K562 (cell line): ENCODE results near the gene CRAMP1. TPM values are rescaled to one million over a fixed set of nuclear protein-coding genes. Genes with fewer than 3 reads are reported as not detected.
A peak's percentile ranks its signal among the peaks of the same experiment; 100 is the strongest.

Experiments used
- ATAC-seq: fragments of 200-7000 bp; cut with Tn5 transposase; 3 replicates; pipeline ENCODE4 v1.9.1; 2020; ENCODE audit warnings: moderate library complexity
- BruUV-seq: library from RNA; stranded (reverse); fragments of 400-500 nt; replicated peaks from 2 replicates; lab custom pipeline; 2021; lab: Mats Ljungman, UMichigan
- CTCF ChIA-PET: fragments of 300-600 bp; formaldehyde crosslinking; extraction: SDS; loops from one replicate; lab custom pipeline; 2021; ENCODE audit warnings: low intra/inter-chr PET ratio; lab: Yijun Ruan, JAX
- POLR2A ChIA-PET: fragments of 300-600, 350-650 bp; sonication (Branson Sonifier 250); formaldehyde crosslinking; extraction: SDS; loops from one replicate; lab custom pipeline; 2021; ENCODE audit warnings: antibody characterized with exemption, inconsistent platforms; lab: Yijun Ruan, JAX
- DNase-seq, 4 experiments: peaks; one replicate each; pipeline versions ENCODE4 v3.0.0 to v3.0.0-alpha.2; 2011 to 2018; ENCODE audit warnings: low spot score in 3 of 4, mixed read lengths in 3 of 4; ENCODE audit errors: extremely low read depth in 1 of 4
- FAIRE-seq: peaks from 2 replicates; lab custom pipeline; 2011; peaks lifted over from hg19 to GRCh38; lab: Jason Lieb, UNC
- H2AFZ ChIP-seq: 2 replicates; pipeline ENCODE4 v1.6.0; 2011; ENCODE audit warnings: low read depth, low read length, control low read depth, inconsistent platforms
- H3K27ac ChIP-seq: fragments of 200-600 bp; 3 replicates; pipeline ENCODE4 v1.8.0; 2011; ENCODE audit warnings: low read depth, mild to moderate bottlenecking, control low read depth, inconsistent platforms, low read length, moderate library complexity, mixed read lengths; ENCODE audit errors: extremely low read depth
- H3K27me3 ChIP-seq, 2 experiments: fragments of 300-600 bp in 1 of 2; 2 replicates in 1 of 2; 3 replicates in 1 of 2; pipeline versions ENCODE4 v1.6.0 to v1.8.0; 2011; ENCODE audit warnings: inconsistent platforms in 2 of 2, low read length in 2 of 2, mild to moderate bottlenecking in 1 of 2, mixed read lengths in 1 of 2, moderate library complexity in 1 of 2; ENCODE audit not compliant: control insufficient read depth in 2 of 2, insufficient read depth in 2 of 2
- H3K36me3 ChIP-seq: fragments of 300-600 bp; 3 replicates; pipeline ENCODE4 v1.8.0; 2011; ENCODE audit warnings: mild to moderate bottlenecking, low read length, inconsistent platforms; ENCODE audit not compliant: control insufficient read depth, insufficient read depth
- H3K4me1 ChIP-seq, 2 experiments: fragments of 200-600 bp in 1 of 2; replicated peaks in 1 of 2; 2 replicates in 1 of 2; 3 replicates in 1 of 2; pipeline versions ENCODE4 v1.5.1 to v1.8.0; 2011; ENCODE audit warnings: inconsistent platforms in 2 of 2, low read length in 2 of 2, mild to moderate bottlenecking in 1 of 2, mixed read lengths in 1 of 2, moderate library complexity in 1 of 2; ENCODE audit not compliant: control insufficient read depth in 2 of 2, insufficient read depth in 2 of 2
- H3K4me2 ChIP-seq: 2 replicates; pipeline ENCODE4 v1.6.1; 2011; ENCODE audit warnings: low read length, control low read depth, inconsistent platforms, mixed read lengths; ENCODE audit not compliant: insufficient read depth
- H3K4me3 ChIP-seq: fragments of 200-600 bp; sonication (generic), shearing (Covaris generic); 2 replicates; pipeline ENCODE4 v1.5.1; 2016; ENCODE audit warnings: control low read depth, inconsistent platforms
- H3K79me2 ChIP-seq: fragments of 200-600 bp; 3 replicates; pipeline ENCODE4 v1.8.0; 2011; ENCODE audit warnings: low read length, inconsistent platforms; ENCODE audit not compliant: control insufficient read depth, insufficient read depth
- H3K9ac ChIP-seq, 2 experiments: 2 replicates each; pipeline versions ENCODE4 v1.6.0 to v1.6.1; 2011; ENCODE audit warnings: low read depth in 2 of 2, low read length in 2 of 2, control low read depth in 1 of 2, inconsistent platforms in 1 of 2, mild to moderate bottlenecking in 1 of 2, mixed read lengths in 1 of 2; ENCODE audit not compliant: insufficient read depth in 1 of 2
- H3K9me1 ChIP-seq: one replicate; pipeline ENCODE4 v1.6.0; 2011; ENCODE audit warnings: inconsistent platforms, mild to moderate bottlenecking, low read length, moderate library complexity; ENCODE audit not compliant: control insufficient read depth, insufficient read depth
- H3K9me3 ChIP-seq: replicated peaks from 2 replicates; pipeline ENCODE4 v1.5.1; 2011; ENCODE audit warnings: low read depth, low read length, inconsistent platforms; ENCODE audit not compliant: control insufficient read depth, insufficient read depth
- H4K20me1 ChIP-seq: replicated peaks from 2 replicates; pipeline ENCODE4 v1.6.1; 2011; ENCODE audit warnings: low read length, inconsistent platforms, mixed read lengths; ENCODE audit not compliant: control insufficient read depth, insufficient read depth
- CHD1 ChIP-seq: fragments of 200-600 bp; sonication (generic); IDR thresholded peaks from one replicate; pipeline ENCODE4 v1.6.1; 2012; ENCODE audit warnings: mild to moderate bottlenecking, moderate library complexity, low read length, inconsistent platforms
- E2F4 ChIP-seq: sonication (generic); formaldehyde crosslinking; IDR thresholded peaks from 2 replicates; pipeline ENCODE4 v1.8.0; 2022; ENCODE audit warnings: mild to moderate bottlenecking, low read depth, missing genetic modification reagents
- EGR1 ChIP-seq: fragments of 450-650 bp; conservative IDR thresholded peaks from 2 replicates; pipeline ENCODE4 v1.6.1; 2017; ENCODE audit warnings: mild to moderate bottlenecking
- ERF ChIP-seq: fragments of 450-650 bp; formaldehyde crosslinking; IDR thresholded peaks from 2 replicates; pipeline ENCODE4 v1.4.0; 2020; ENCODE audit warnings: mild to moderate bottlenecking, mixed read lengths
- HDAC1 ChIP-seq, 2 experiments: fragments of 450-650 bp; IDR thresholded peaks; 2 replicates each; pipeline ENCODE4 v1.6.1; 2016 to 2017; ENCODE audit warnings: inconsistent platforms in 1 of 2, mild to moderate bottlenecking in 1 of 2, moderate library complexity in 1 of 2
- MEF2A ChIP-seq: IDR thresholded peaks from 2 replicates; pipeline ENCODE4 v1.6.1; 2011; ENCODE audit warnings: low read depth, mild to moderate bottlenecking, low read length, moderate library complexity; ENCODE audit not compliant: control insufficient read depth
- MYC ChIP-seq, 2 experiments: fragments of 250-450 bp in 1 of 2; sonication (Bioruptor Pico) in 1 of 2; IDR thresholded peaks; 2 replicates each; pipeline versions ENCODE4 v1.5.1 to v1.6.1; 2012 to 2021; ENCODE audit warnings: low read depth in 2 of 2, borderline replicate concordance in 1 of 2, improper control_type of control experiment in 1 of 2, low read length in 1 of 2, mild to moderate bottlenecking in 1 of 2, moderate library complexity in 1 of 2
- NRF1 ChIP-seq, 2 experiments: fragments of 450-650 bp; IDR thresholded peaks in 1 of 2; conservative IDR thresholded peaks in 1 of 2; 2 replicates each; pipeline ENCODE4 v1.6.1; 2014; ENCODE audit warnings: mild to moderate bottlenecking in 2 of 2
- RNF2 ChIP-seq: sonication (generic); IDR thresholded peaks from 2 replicates; pipeline ENCODE4 v1.6.1; 2016
- UBTF ChIP-seq, 2 experiments: IDR thresholded peaks; 2 replicates each; pipeline ENCODE4 v1.6.1; 2012; ENCODE audit warnings: improper control_type of control experiment in 2 of 2, low read depth in 2 of 2, low read length in 2 of 2, borderline replicate concordance in 1 of 2
- ZNF263 ChIP-seq: sonication (generic); formaldehyde crosslinking; IDR thresholded peaks from 2 replicates; pipeline ENCODE4 v1.8.0; 2022; ENCODE audit warnings: mild to moderate bottlenecking, missing genetic modification reagents, borderline replicate concordance
- WGBS: fragments of 100-300 bp; shearing (Covaris generic); methylation state at CpG from one replicate; pipeline ENCODE4 v1.1.6; 2016; ENCODE audit warnings: low coverage, mixed read lengths; ENCODE audit not compliant: insufficient coverage; ENCODE audit errors: missing lambda C conversion rate; 5-methylcytosine and 5-hydroxymethylcytosine counted together
- in situ Hi-C: fragments of 300-500 bp; cut with MboI; formaldehyde crosslinking; loops from 4 replicates; pipeline ENCODE4 v1.15.0; 2018; ENCODE audit warnings: inconsistent platforms, mixed read lengths
- intact Hi-C: fragments of 100-400 bp; cut with micrococcal nuclease; formaldehyde crosslinking; loops from 2 replicates; pipeline ENCODE4 v1.14.2; 2022
- polyA plus RNA-seq, 8 experiments: library from polyadenylated mRNA; depleted of rRNA in 4 of 8; stranded (reverse) in 5 of 8; unstranded in 3 of 8; fragments of >200 nt; fragmentation: Nextera tagmentation in 2 of 8; fragmentation: Illumina TruSeq in 1 of 8; extraction: Ambion mirVana in 2 of 8; extraction: Trizol in 1 of 8; gene quantifications; 2 replicates each; pipeline versions ENCODE4 v1.2.1 to v1.2.3, GENCODE V29; 2011 to 2014; ENCODE audit warnings: inconsistent platforms in 1 of 8, missing spikeins in 1 of 8
- total RNA-seq, 7 experiments: library from RNA; depleted of rRNA in 6 of 7; stranded (reverse); fragments of >200 nt in 6 of 7; fragmentation: Illumina TruSeq in 2 of 7; extraction: Trizol in 2 of 7; gene quantifications; 2 replicates each; pipeline versions ENCODE4 v1.2.1 to v1.2.3, GENCODE V29; 2011 to 2021; ENCODE audit warnings: low replicate concordance in 1 of 7
- TF ChIP-seq, protein P1 (sequence below): sonication (generic); formaldehyde crosslinking; IDR thresholded peaks from 2 replicates; pipeline ENCODE4 v1.8.0; 2022; ENCODE audit warnings: missing genetic modification reagents, mild to moderate bottlenecking, moderate library complexity, borderline replicate concordance
- TF ChIP-seq, protein P2 (sequence below): sonication (generic); formaldehyde crosslinking; IDR thresholded peaks from 2 replicates; pipeline ENCODE4 v1.9.0; 2022; ENCODE audit warnings: mild to moderate bottlenecking, missing genetic modification reagents

CRAMP1 gene
- total and polyA plus RNA-seq, 9 of the 15 experiments (the other 6 are each of a cell fraction or from before 2014, with no cell fraction given) = 0.52 to 20.8 (median 7.5) TPM

GRCh38 chr16:1706386-1707192, 94.4 kb downstream of the CRAMP1 start:
- DNase-seq (peak; percentile 56 to 72 (median 62)), ATAC-seq (peak; percentile 35), FAIRE-seq (no peak)
- Histone ChIP-seq H3K36me3 (peaks cover 21% of the 10 kb centered on the region), H3K9me1 (peaks cover 4% of the 10 kb centered on the region), H3K4me2 (peak overlapping the region; percentile 98), H3K27ac (peak overlapping the region; percentile 76), H3K79me2 (peaks cover 53% of the 10 kb centered on the region), H3K27me3 (no peaks in the 10 kb centered on the region), H2AFZ (peak overlapping the region; percentile 77), H3K4me3 (peak overlapping the region; percentile 74), H4K20me1 (peaks cover 25% of the 10 kb centered on the region), H3K4me1 (peaks cover 28 to 47% of the 10 kb centered on the region in 2 experiments), H3K9me3 (no peaks in the 10 kb centered on the region), H3K9ac (peak overlapping the region; percentile 81 to 99)
- ChIA-PET POLR2A (interaction anchor here (0.6 to 4.1 kb wide), 16 partner anchors 13 to 599 kb away, joined by 3 to 21 read pairs (median 4); partner anchors contain the start of genes GNPTG, JPT2, TELO2 and TSR3), CTCF (no interaction called here)
- in situ Hi-C loops (no loop called here), intact Hi-C loops (no loop called here)
- WGBS = 1% methylated on average over 32 of the region's 62 CpGs
- no TSS peak for BruUV-seq
- TF ChIP-seq ZNF263 (CRISPR knock-in tag) = peak; percentile 41; the same call in 1 of the 2 replicates
- TF ChIP-seq ERF = peak; percentile 49; the same call in 1 of the 2 replicates
- TF ChIP-seq, protein P1, sequence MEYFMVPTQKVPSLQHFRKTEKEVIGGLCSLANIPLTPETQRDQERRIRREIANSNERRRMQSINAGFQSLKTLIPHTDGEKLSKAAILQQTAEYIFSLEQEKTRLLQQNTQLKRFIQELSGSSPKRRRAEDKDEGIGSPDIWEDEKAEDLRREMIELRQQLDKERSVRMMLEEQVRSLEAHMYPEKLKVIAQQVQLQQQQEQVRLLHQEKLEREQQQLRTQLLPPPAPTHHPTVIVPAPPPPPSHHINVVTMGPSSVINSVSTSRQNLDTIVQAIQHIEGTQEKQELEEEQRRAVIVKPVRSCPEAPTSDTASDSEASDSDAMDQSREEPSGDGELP (CRISPR knock-in tag) = peak; percentile 31; the same call in 1 of the 2 replicates
- TF ChIP-seq MYC (IDR thresholded peaks at IDR 0.05; ENCODE audit: low read depth, low read length) = no peak; the same call in 1 of the 2 replicates
- peak; percentile 26; the same call in 1 of the 2 replicates for TF ChIP-seq MYC (CRISPR knock-in tag; IDR thresholded peaks at IDR 0.05; ENCODE audit: borderline replicate concordance, low read depth)
- peak; percentile 70 for TF ChIP-seq EGR1
- no peak for TF ChIP-seq MEF2A
- 0 out of 2 replicates have a peak, but pooled peaks have one; percentile 64 for TF ChIP-seq E2F4 (CRISPR knock-in tag)
- TF ChIP-seq CHD1 = peak; percentile 73
- TF ChIP-seq NRF1 (conservative IDR thresholded peaks at IDR 0.05 in 1 of 2, IDR thresholded peaks at IDR 0.05 in 1 of 2) = peak; percentile 71 to 81
- peak in 1 of 2 experiments; percentile 26; a peak in 1 of 4 replicates for TF ChIP-seq UBTF (IDR thresholded peaks at IDR 0.05; ENCODE audit: borderline replicate concordance in 1 of 2, low read depth in 2 of 2, low read length in 2 of 2)
- TF ChIP-seq RNF2 = peak; percentile 12; the same call in 1 of the 2 replicates
- TF ChIP-seq, protein P2, sequence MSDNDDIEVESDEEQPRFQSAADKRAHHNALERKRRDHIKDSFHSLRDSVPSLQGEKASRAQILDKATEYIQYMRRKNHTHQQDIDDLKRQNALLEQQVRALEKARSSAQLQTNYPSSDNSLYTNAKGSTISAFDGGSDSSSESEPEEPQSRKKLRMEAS (CRISPR knock-in tag) = peak; percentile 69
- peak in 1 of 2 experiments; percentile 53; a peak in 2 of 4 replicates for TF ChIP-seq HDAC1 (IDR thresholded peaks at IDR 0.05)
